Vagina (tissue), 2 donors: Measurements from ENCODE around the gene SPOP.

ENCODE experiments used
- POLR2A ChIP-seq, 2 donors: fragments of 450-650 bp; IDR thresholded peaks; one replicate each; pipeline ENCODE4 v1.6.1; 2017; ENCODE audit warnings: antibody characterized with exemption in 2 of 2, mild to moderate bottlenecking in 2 of 2, moderate library complexity in 2 of 2
- TF ChIP-seq, protein P1 (sequence below), 3 experiments: fragments of 450-650 bp in 2 of 3; fragments of 200-600 bp in 1 of 3; sonication (generic) in 1 of 3; IDR thresholded peaks; one replicate each; pipeline ENCODE4 v1.5.1; 2017 to 2019; ENCODE audit warnings: antibody characterized with exemption in 3 of 3, mild to moderate bottlenecking in 2 of 3, moderate library complexity in 2 of 3

GRCh38 chr17:49681106-49681979 lies 3.4 kb upstream of the SPOP start:
- TF ChIP-seq, protein P1, sequence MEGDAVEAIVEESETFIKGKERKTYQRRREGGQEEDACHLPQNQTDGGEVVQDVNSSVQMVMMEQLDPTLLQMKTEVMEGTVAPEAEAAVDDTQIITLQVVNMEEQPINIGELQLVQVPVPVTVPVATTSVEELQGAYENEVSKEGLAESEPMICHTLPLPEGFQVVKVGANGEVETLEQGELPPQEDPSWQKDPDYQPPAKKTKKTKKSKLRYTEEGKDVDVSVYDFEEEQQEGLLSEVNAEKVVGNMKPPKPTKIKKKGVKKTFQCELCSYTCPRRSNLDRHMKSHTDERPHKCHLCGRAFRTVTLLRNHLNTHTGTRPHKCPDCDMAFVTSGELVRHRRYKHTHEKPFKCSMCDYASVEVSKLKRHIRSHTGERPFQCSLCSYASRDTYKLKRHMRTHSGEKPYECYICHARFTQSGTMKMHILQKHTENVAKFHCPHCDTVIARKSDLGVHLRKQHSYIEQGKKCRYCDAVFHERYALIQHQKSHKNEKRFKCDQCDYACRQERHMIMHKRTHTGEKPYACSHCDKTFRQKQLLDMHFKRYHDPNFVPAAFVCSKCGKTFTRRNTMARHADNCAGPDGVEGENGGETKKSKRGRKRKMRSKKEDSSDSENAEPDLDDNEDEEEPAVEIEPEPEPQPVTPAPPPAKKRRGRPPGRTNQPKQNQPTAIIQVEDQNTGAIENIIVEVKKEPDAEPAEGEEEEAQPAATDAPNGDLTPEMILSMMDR (IDR thresholded peaks at IDR 0.05), result no peak
- no peak for TF ChIP-seq POLR2A (IDR thresholded peaks at IDR 0.05)
